GM12875 (cell line): ENCODE data around the gene LIPN.

Source experiments
- H3K4me3 ChIP-seq: one replicate; pipeline ENCODE4 v1.5.1; 2011; ENCODE audit warnings: low read depth, low read length, control low read depth
- TF ChIP-seq, protein P1 (sequence below): IDR thresholded peaks from 2 replicates; pipeline ENCODE4 v1.5.1; 2011; ENCODE audit warnings: low read depth, mild to moderate bottlenecking, control low read depth, inconsistent platforms, low read length, moderate library complexity, borderline replicate concordance; ENCODE audit not compliant: insufficient read depth

The LIPN gene

DNA sequence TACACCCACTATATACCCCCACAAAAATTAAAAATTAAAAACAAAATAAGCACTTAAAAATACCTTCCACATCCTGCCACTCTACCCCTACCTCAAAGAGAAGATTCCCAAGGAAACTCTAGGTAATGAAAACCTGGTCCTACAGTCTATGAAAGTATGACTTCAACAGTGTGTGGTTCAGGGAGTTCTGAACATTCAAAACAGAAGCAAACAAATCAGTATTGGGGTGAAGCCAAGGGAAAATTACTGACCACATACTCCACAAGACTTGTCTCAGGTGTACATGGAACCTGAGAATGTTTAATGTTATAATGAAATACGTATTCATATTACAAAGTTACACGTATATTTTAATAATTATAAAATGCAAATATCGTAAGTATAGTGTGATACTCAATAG is 22.4 kb downstream of the LIPN start:
- TF ChIP-seq, protein P1, sequence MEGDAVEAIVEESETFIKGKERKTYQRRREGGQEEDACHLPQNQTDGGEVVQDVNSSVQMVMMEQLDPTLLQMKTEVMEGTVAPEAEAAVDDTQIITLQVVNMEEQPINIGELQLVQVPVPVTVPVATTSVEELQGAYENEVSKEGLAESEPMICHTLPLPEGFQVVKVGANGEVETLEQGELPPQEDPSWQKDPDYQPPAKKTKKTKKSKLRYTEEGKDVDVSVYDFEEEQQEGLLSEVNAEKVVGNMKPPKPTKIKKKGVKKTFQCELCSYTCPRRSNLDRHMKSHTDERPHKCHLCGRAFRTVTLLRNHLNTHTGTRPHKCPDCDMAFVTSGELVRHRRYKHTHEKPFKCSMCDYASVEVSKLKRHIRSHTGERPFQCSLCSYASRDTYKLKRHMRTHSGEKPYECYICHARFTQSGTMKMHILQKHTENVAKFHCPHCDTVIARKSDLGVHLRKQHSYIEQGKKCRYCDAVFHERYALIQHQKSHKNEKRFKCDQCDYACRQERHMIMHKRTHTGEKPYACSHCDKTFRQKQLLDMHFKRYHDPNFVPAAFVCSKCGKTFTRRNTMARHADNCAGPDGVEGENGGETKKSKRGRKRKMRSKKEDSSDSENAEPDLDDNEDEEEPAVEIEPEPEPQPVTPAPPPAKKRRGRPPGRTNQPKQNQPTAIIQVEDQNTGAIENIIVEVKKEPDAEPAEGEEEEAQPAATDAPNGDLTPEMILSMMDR, result no peak
- no peak overlapping the region for H3K4me3 ChIP-seq

GRCh38 chr10:88783724-88784123 is 23.9 kb downstream of the LIPN start:
- TF ChIP-seq, protein P1, result no peak

GRCh38 chr10:88786032-88786770 is 26.4 kb downstream of the LIPN start:
- TF ChIP-seq, protein P1, result no peak
- H3K4me3 ChIP-seq, result no peak overlapping the region

More at GRCh38 chr10:88783724-88784123, 23.9 kb downstream of the LIPN start:
- H3K4me3 ChIP-seq, result no peak overlapping the region

DNA sequence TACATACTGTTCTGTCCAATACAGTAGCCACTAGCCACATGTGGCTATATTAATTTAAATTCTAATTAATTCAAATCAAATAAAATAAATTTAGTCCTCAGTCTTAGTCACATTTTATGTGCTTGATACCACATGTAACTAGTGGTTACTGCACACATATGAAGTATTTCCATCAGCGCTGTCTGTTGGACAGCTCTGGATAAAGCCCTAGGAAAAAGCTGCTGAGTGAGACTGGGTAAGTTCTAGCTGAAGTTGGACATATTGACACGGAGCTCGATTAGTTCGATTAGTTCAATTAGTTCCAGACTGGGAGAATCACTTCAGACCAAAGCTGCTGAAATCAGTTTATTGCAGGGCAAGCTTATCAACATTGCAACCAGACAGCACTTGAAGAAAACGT is 27.6 kb downstream of the LIPN start:
- no peak overlapping the region for H3K4me3 ChIP-seq
- TF ChIP-seq, protein P1, result no peak

GRCh38 chr10:88788924-88789323 is 29.1 kb downstream of the LIPN start:
- TF ChIP-seq, protein P1, result no peak

DNA sequence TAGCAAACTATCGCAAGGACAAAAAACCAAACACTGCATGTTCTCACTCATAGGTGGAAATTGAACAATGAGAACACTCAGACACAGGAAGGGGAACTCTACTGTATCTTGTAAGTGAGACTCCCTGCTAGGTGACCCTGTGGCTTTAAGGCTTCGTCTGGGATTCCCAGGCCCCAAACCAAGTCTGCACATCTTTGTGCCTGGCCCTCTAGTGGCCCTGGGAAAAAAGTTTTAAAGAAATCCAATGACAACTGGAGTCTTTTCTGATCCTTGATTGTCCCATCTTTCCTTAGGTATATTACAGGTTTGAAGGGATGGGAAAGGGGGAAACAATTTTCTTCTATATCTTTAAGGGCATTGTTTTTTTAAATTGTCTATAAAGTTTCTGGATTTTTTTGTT is 32.1 kb downstream of the LIPN start:
- no peak overlapping the region for H3K4me3 ChIP-seq
- TF ChIP-seq, protein P1, result peak; percentile 41; the same call in 1 of the 2 replicates

More at GRCh38 chr10:88788924-88789323, 29.1 kb downstream of the LIPN start:
- H3K4me3 ChIP-seq, result no peak overlapping the region

DNA sequence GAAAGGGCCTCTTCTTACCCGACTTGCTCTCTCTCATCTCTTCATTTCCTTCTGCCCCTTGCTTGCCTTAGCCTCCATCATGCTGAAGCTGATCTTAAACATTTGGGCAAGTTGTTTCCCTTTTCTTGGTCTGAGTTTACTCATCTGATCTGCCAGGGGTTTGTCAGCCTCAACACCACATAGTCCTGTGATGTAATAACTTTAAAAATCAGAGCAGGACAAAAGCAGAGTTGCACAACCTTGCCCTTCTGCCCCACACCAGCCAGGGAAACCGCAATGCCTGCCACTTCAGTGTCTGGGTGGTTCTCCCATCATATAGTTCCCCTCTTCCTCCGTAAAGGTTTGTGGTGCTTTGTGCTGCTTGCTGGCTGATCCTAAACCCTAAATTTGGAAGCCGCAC is 32.8 kb downstream of the LIPN start:
- H3K4me3 ChIP-seq, result no peak overlapping the region
- TF ChIP-seq, protein P1, result no peak
